Panc1 (cell line): ENCODE measurements around the gene SLC6A19. TPM values are rescaled to one million over a fixed set of nuclear protein-coding genes. Genes with fewer than 3 reads are reported as not detected.

Source experiments
- ATAC-seq: fragments of 200-7000 bp; cut with Tn5 transposase; 2 replicates; pipeline ENCODE4 v1.9.1; 2020; ENCODE audit warnings: mild to moderate bottlenecking, moderate library complexity
- BruUV-seq: library from RNA; stranded (reverse); fragments of 400-500 nt; replicated peaks from 2 replicates; lab custom pipeline; 2021; lab: Mats Ljungman, UMichigan
- CTCF ChIA-PET: fragments of 300-600 bp; sonication (Branson Sonifier 250); formaldehyde crosslinking; loops from one replicate; lab custom pipeline; 2022; ENCODE audit warnings: antibody characterized with exemption; lab: Charles Lee
- POLR2A ChIA-PET: fragments of 300-600 bp; sonication (Branson Sonifier 250); formaldehyde crosslinking; loops from one replicate; lab custom pipeline; 2022; ENCODE audit warnings: antibody characterized with exemption; lab: Charles Lee
- DNase-seq: peaks from one replicate; pipeline ENCODE4 v3.0.0-alpha.2; 2010; ENCODE audit warnings: low read depth, low spot score
- H3K27ac ChIP-seq: 2 replicates; pipeline ENCODE4 v1.5.1; 2011; ENCODE audit warnings: mild to moderate bottlenecking, low read length, inconsistent platforms
- H3K27me3 ChIP-seq: fragments of 200-500 bp; sonication (Bioruptor generic); 2 replicates; pipeline ENCODE4 v1.6.0; 2014; ENCODE audit warnings: low read length, inconsistent platforms; ENCODE audit not compliant: control insufficient read depth, insufficient read depth
- H3K36me3 ChIP-seq: fragments of 200-500 bp; sonication (Bioruptor generic); 2 replicates; pipeline ENCODE4 v1.5.1; 2014; ENCODE audit warnings: inconsistent platforms, mild to moderate bottlenecking, low read length, moderate library complexity; ENCODE audit not compliant: control insufficient read depth, insufficient read depth
- H3K4me1 ChIP-seq: 2 replicates; pipeline ENCODE4 v1.5.1; 2011; ENCODE audit warnings: inconsistent platforms, mild to moderate bottlenecking, low read length, moderate library complexity; ENCODE audit not compliant: control insufficient read depth, insufficient read depth
- H3K4me3 ChIP-seq, 2 experiments: 2 replicates each; pipeline ENCODE4 v1.5.1; 2011 to 2012; ENCODE audit warnings: low read depth in 2 of 2, low read length in 2 of 2, mild to moderate bottlenecking in 2 of 2, inconsistent platforms in 1 of 2, moderate library complexity in 1 of 2
- H3K9me3 ChIP-seq: fragments of 200-500 bp; sonication (Bioruptor generic); 2 replicates; pipeline ENCODE4 v1.5.1; 2014; ENCODE audit warnings: low read depth, mild to moderate bottlenecking, inconsistent platforms, low read length, moderate library complexity; ENCODE audit not compliant: control insufficient read depth, insufficient read depth
- POLR2AphosphoS5 ChIP-seq: IDR thresholded peaks from 2 replicates; pipeline ENCODE4 v1.6.1; 2012; ENCODE audit warnings: mild to moderate bottlenecking, low read depth, low read length, moderate library complexity
- SIN3A ChIP-seq: IDR thresholded peaks from 2 replicates; pipeline ENCODE4 v1.6.1; 2012; ENCODE audit warnings: low read depth, mild to moderate bottlenecking, low read length, moderate library complexity, borderline replicate concordance; ENCODE audit not compliant: insufficient read depth
- TCF7L2 ChIP-seq: IDR thresholded peaks from 2 replicates; pipeline ENCODE4 v1.6.1; 2011; ENCODE audit warnings: mild to moderate bottlenecking, low read depth, low read length, inconsistent platforms
- in situ Hi-C: cut with HindIII; loops from 2 replicates; pipeline ENCODE4 v1.10.0; 2016; ENCODE audit warnings: low sequenced_read_pairs, low pct_unique_long_range_greater_than_20kb
- intact Hi-C: fragments of 100-400 bp; cut with micrococcal nuclease; formaldehyde crosslinking; loops from one replicate; pipeline ENCODE4 v1.10.0; 2022; ENCODE audit not compliant: unreplicated experiment
- total RNA-seq: library from RNA; stranded (reverse); gene quantifications from one replicate; pipeline ENCODE4 v1.2.1, GENCODE V29; 2021; ENCODE audit not compliant: unreplicated experiment
- TF ChIP-seq, protein P1 (sequence below), 2 experiments: IDR thresholded peaks; 2 replicates each; pipeline ENCODE4 v1.6.1; 2011 to 2012; ENCODE audit warnings: low read depth in 2 of 2, control low read depth in 1 of 2, low read length in 1 of 2, mild to moderate bottlenecking in 1 of 2, moderate library complexity in 1 of 2; ENCODE audit not compliant: insufficient read depth in 1 of 2
- TF ChIP-seq, protein P2 (sequence below): fragments of 450-650 bp; IDR thresholded peaks from 2 replicates; pipeline ENCODE4 v1.5.1; 2017; ENCODE audit warnings: mild to moderate bottlenecking

SLC6A19 gene
- total RNA-seq, 1 experiment from 2014 or later, result 0.23 TPM

DNA sequence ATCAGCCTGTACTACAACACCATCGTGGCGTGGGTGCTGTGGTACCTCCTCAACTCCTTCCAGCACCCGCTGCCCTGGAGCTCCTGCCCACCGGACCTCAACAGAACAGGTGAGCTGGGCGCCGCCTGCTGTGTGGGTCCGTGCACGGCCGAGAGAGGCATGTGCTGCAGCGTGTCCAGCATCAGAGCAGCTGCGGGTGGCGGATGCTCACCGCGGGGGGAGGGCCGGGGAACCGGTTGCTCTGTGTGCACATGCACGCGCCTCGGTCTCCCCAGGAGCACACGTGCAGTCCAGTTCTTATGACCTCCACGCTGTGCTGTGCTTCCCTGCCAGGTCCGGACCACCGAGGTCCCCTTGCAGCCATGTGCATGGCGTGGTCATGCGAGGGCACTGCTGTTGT is 31.4 kb downstream of the SLC6A19 start:
- DNase-seq (no peak), ATAC-seq (no peak)
- Histone ChIP-seq H3K27ac (no peak overlapping the region), H3K27me3 (no peaks in the 10 kb centered on the region), H3K36me3 (no peaks in the 10 kb centered on the region), H3K4me1 (peaks cover 2% of the 10 kb centered on the region), H3K4me3 (no peak overlapping the region), H3K9me3 (peaks cover 3% of the 10 kb centered on the region; the same call in 1 of the 2 replicates)
- in situ Hi-C loops, result no loop called here
- ChIA-PET POLR2A (no interaction called here), CTCF (no interaction called here)
- TF ChIP-seq POLR2AphosphoS5, result no peak
- TF ChIP-seq, protein P1, sequence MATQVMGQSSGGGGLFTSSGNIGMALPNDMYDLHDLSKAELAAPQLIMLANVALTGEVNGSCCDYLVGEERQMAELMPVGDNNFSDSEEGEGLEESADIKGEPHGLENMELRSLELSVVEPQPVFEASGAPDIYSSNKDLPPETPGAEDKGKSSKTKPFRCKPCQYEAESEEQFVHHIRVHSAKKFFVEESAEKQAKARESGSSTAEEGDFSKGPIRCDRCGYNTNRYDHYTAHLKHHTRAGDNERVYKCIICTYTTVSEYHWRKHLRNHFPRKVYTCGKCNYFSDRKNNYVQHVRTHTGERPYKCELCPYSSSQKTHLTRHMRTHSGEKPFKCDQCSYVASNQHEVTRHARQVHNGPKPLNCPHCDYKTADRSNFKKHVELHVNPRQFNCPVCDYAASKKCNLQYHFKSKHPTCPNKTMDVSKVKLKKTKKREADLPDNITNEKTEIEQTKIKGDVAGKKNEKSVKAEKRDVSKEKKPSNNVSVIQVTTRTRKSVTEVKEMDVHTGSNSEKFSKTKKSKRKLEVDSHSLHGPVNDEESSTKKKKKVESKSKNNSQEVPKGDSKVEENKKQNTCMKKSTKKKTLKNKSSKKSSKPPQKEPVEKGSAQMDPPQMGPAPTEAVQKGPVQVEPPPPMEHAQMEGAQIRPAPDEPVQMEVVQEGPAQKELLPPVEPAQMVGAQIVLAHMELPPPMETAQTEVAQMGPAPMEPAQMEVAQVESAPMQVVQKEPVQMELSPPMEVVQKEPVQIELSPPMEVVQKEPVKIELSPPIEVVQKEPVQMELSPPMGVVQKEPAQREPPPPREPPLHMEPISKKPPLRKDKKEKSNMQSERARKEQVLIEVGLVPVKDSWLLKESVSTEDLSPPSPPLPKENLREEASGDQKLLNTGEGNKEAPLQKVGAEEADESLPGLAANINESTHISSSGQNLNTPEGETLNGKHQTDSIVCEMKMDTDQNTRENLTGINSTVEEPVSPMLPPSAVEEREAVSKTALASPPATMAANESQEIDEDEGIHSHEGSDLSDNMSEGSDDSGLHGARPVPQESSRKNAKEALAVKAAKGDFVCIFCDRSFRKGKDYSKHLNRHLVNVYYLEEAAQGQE (IDR thresholded peaks at IDR 0.05; ENCODE audit: insufficient read depth in 1 of 2, low read depth in 2 of 2, low read length in 1 of 2), result no peak
- no peak for TF ChIP-seq TCF7L2
- TF ChIP-seq SIN3A, result no peak
- TF ChIP-seq, protein P2, sequence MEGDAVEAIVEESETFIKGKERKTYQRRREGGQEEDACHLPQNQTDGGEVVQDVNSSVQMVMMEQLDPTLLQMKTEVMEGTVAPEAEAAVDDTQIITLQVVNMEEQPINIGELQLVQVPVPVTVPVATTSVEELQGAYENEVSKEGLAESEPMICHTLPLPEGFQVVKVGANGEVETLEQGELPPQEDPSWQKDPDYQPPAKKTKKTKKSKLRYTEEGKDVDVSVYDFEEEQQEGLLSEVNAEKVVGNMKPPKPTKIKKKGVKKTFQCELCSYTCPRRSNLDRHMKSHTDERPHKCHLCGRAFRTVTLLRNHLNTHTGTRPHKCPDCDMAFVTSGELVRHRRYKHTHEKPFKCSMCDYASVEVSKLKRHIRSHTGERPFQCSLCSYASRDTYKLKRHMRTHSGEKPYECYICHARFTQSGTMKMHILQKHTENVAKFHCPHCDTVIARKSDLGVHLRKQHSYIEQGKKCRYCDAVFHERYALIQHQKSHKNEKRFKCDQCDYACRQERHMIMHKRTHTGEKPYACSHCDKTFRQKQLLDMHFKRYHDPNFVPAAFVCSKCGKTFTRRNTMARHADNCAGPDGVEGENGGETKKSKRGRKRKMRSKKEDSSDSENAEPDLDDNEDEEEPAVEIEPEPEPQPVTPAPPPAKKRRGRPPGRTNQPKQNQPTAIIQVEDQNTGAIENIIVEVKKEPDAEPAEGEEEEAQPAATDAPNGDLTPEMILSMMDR, result no peak
- no TSS peak for BruUV-seq
- intact Hi-C loops, result no loop called here

DNA sequence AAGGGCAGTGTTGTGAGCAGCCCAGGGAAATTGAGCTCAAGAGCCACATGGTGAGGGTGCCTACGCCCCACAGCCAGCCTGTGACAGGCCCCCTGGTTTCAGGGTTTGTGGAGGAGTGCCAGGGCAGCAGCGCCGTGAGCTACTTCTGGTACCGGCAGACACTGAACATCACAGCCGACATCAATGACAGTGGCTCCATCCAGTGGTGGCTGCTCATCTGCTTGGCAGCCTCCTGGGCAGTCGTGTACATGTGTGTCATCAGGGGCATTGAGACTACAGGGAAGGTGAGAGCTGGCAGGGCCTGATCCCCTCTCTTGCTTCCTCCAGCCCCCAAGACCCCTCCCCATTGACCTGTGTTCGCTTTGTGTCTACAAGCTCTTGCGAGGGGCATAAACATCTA is 34.0 kb downstream of the SLC6A19 start:
- no peak overlapping the region for H3K27ac ChIP-seq
- H3K9me3 ChIP-seq, result peaks cover 3% of the 10 kb centered on the region; the same call in 1 of the 2 replicates
- intact Hi-C loops (no loop called here), in situ Hi-C loops (no loop called here)
- DNase-seq (no peak), ATAC-seq (no peak)
- no peak for TF ChIP-seq TCF7L2
- no TSS peak for BruUV-seq
- H3K4me3 ChIP-seq, result no peak overlapping the region
- ChIA-PET POLR2A (no interaction called here), CTCF (no interaction called here)
- no peaks in the 10 kb centered on the region for H3K4me1 ChIP-seq
- no peaks in the 10 kb centered on the region for H3K36me3 ChIP-seq
- no peaks in the 10 kb centered on the region for H3K27me3 ChIP-seq

DNA sequence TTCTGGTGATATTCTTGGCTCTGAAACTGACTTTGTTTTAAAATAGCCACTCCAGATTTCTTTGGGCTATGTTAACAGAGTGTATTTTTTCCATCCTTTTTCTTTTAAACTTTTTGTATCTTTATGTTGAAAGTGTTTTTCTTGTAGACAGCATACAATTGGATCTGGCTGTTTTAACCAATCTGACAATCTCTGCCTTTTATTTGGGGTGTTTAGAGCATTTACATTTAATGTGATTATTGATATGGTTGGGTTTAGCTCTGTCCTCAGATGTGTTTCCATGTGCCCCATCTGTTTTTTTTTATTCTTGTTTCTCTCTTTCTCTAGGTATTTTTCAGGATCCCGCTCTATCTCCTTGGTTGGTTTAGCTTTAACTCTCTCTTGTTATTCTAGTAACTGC is 34.4 kb downstream of the SLC6A19 start:
- intact Hi-C loops (no loop called here), in situ Hi-C loops (no loop called here)
- Histone ChIP-seq H3K27me3 (no peaks in the 10 kb centered on the region), H3K4me1 (no peaks in the 10 kb centered on the region), H3K9me3 (peaks cover 3% of the 10 kb centered on the region; the same call in 1 of the 2 replicates), H3K4me3 (no peak overlapping the region), H3K36me3 (no peaks in the 10 kb centered on the region), H3K27ac (no peak overlapping the region)
- ATAC-seq, result no peak
- DNase-seq, result no peak
- CTCF ChIA-PET, result no interaction called here
- POLR2A ChIA-PET, result no interaction called here
- BruUV-seq, result no TSS peak
- TF ChIP-seq TCF7L2 (no peak), SIN3A (no peak), POLR2AphosphoS5 (no peak)
- TF ChIP-seq, protein P2, result no peak
- TF ChIP-seq, protein P1 (IDR thresholded peaks at IDR 0.05; ENCODE audit: insufficient read depth in 1 of 2, low read depth in 2 of 2, low read length in 1 of 2), result no peak
